ENCODE results near the gene GAB1. TPM values are rescaled to one million over a fixed set of nuclear protein-coding genes. Genes with fewer than 3 reads are reported as not detected.

The GAB1 gene
- total RNA-seq, 1 experiment from 2014 or later, result 3.8 TPM

DNA sequence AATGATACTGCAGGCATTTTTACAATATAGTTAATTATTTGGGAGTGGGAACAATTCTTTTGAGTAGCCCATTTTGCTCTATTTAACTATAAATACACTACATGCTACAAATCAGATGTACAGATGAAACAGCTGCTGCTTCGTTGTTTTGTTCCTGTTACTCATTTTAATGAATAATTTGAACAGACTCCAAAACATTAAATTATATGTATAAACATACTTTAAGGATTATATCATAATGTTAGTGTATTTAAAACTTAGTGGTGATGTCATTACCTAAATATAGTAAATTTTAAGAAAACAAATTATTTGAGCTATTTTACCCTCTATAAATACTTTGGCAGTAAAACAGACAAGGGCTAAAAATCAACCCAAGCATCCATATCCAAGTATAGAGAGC is 60.7 kb downstream of the GAB1 start:
- Histone ChIP-seq H3K9ac (ENCODE audit: low read length) (no peak overlapping the region), H3K27ac (ENCODE audit: low read depth, low read length) (no peak overlapping the region), H3K4me1 (ENCODE audit: control insufficient read depth in 1 of 2, insufficient read depth in 2 of 2, low read length in 2 of 2) (peaks cover 2 to 6% of the 10 kb centered on the region in 2 experiments; a peak in 2 of 4 replicates), H3K9me2 (ENCODE audit: insufficient read depth) (no peaks in the 10 kb centered on the region), H2AFZ (ENCODE audit: low read depth, low read length, poor library complexity, severe bottlenecking) (no peak overlapping the region), H3K9me3 (ENCODE audit: control insufficient read depth in 1 of 2, insufficient read depth in 1 of 2, low read depth in 1 of 2, low read length in 2 of 2) (no peaks in the 10 kb centered on the region), H3K4me3 (replicated peaks in 1 of 2; ENCODE audit: low read depth in 1 of 2, low read length in 2 of 2) (no peak overlapping the region), H3K79me2 (ENCODE audit: insufficient read depth, low read length) (no peaks in the 10 kb centered on the region), H4K20me1 (ENCODE audit: insufficient read depth) (no peaks in the 10 kb centered on the region), H3K36me3 (ENCODE audit: control insufficient read depth in 1 of 2, insufficient read depth in 2 of 2, low read length in 2 of 2) (no peaks in the 10 kb centered on the region), H3K4me2 (ENCODE audit: low read length) (no peak overlapping the region), H3K27me3 (ENCODE audit: insufficient read depth, low read length) (no peaks in the 10 kb centered on the region)
- ChIA-PET POLR2A (no interaction called here), RAD21 (ENCODE audit: low non-redundant PET in 1 of 2, low total read pairs in 2 of 2, uncharacterized antibody in 2 of 2, unreplicated experiment in 2 of 2) (no interaction called here), CTCF (interaction anchor here (1.6 kb wide), 1 partner anchor 13 kb away, joined by 3 read pairs; no protein-coding TSS in a partner anchor)
- DNase-seq (ENCODE audit: low read depth, low spot score) (no peak), ATAC-seq (no peak)
- TF ChIP-seq ZNF274 (IDR thresholded peaks at IDR 0.05; ENCODE audit: low read depth, low read length), result no peak
- TF ChIP-seq, protein P1, sequence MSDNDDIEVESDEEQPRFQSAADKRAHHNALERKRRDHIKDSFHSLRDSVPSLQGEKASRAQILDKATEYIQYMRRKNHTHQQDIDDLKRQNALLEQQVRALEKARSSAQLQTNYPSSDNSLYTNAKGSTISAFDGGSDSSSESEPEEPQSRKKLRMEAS (IDR thresholded peaks at IDR 0.05), result no peak
- TF ChIP-seq, protein P2, sequence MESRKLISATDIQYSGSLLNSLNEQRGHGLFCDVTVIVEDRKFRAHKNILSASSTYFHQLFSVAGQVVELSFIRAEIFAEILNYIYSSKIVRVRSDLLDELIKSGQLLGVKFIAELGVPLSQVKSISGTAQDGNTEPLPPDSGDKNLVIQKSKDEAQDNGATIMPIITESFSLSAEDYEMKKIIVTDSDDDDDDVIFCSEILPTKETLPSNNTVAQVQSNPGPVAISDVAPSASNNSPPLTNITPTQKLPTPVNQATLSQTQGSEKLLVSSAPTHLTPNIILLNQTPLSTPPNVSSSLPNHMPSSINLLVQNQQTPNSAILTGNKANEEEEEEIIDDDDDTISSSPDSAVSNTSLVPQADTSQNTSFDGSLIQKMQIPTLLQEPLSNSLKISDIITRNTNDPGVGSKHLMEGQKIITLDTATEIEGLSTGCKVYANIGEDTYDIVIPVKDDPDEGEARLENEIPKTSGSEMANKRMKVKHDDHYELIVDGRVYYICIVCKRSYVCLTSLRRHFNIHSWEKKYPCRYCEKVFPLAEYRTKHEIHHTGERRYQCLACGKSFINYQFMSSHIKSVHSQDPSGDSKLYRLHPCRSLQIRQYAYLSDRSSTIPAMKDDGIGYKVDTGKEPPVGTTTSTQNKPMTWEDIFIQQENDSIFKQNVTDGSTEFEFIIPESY (IDR thresholded peaks at IDR 0.05; ENCODE audit: extremely low read depth, insufficient replicate concordance, low read length), result no peak
- no peak for TF ChIP-seq JUND (IDR thresholded peaks at IDR 0.05)
- TF ChIP-seq EZH2phosphoT487 (IDR thresholded peaks at IDR 0.05; ENCODE audit: borderline replicate concordance), result no peak
- TF ChIP-seq RAD21 (IDR thresholded peaks at IDR 0.05; ENCODE audit: low read depth), result no peak
- TF ChIP-seq YY1 (IDR thresholded peaks at IDR 0.05; ENCODE audit: extremely low read depth, insufficient replicate concordance, low read depth, low read length), result no peak
- TF ChIP-seq SIN3A (IDR thresholded peaks at IDR 0.05; ENCODE audit: low read depth), result no peak
- TF ChIP-seq ELF1 (IDR thresholded peaks at IDR 0.05; ENCODE audit: borderline replicate concordance, low read depth), result no peak
- TF ChIP-seq, protein P3, sequence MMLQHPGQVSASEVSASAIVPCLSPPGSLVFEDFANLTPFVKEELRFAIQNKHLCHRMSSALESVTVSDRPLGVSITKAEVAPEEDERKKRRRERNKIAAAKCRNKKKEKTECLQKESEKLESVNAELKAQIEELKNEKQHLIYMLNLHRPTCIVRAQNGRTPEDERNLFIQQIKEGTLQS (IDR thresholded peaks at IDR 0.05), result no peak
- intact Hi-C loops (cut with micrococcal nuclease), result loop anchor here (5.0 kb wide), 1 partner anchor 85 kb away; no protein-coding TSS in a partner anchor
- BruUV-seq (replicated peaks), result no TSS peak

Measured in HCT116 (cell line).